ENCODE results near the gene DNAH8.

Gene DNAH8

GRCh38 chr6:38801305-38801704 lies 86.2 kb downstream of the DNAH8 start:
- no peaks in the 10 kb centered on the region for H3K36me3 ChIP-seq (ENCODE audit: control insufficient read depth, insufficient read depth, low read length, severe bottlenecking)
- no peak overlapping the region for H3K4me3 ChIP-seq (ENCODE audit: low read length)
- H3K27me3 ChIP-seq (replicated peaks; ENCODE audit: control insufficient read depth, insufficient read depth, low read length) = peaks cover 24% of the 10 kb centered on the region
- no peaks in the 10 kb centered on the region for H3K9me3 ChIP-seq (ENCODE audit: control insufficient read depth, low read length)
- H3K9ac ChIP-seq (ENCODE audit: low read length) = no peak overlapping the region
- no peak for DNase-seq (ENCODE audit: low read depth)
- H3K4me1 ChIP-seq (ENCODE audit: control insufficient read depth, insufficient read depth, low read length) = no peaks in the 10 kb centered on the region

GRCh38 chr6:38802497-38802896 lies 87.4 kb downstream of the DNAH8 start:
- H3K36me3 ChIP-seq (ENCODE audit: control insufficient read depth, insufficient read depth, low read length, severe bottlenecking) = no peaks in the 10 kb centered on the region
- H3K9ac ChIP-seq (ENCODE audit: low read length) = no peak overlapping the region

GRCh38 chr6:38803129-38803528 lies 88.0 kb downstream of the DNAH8 start:
- no peak for DNase-seq (ENCODE audit: low read depth)
- Histone ChIP-seq H3K27me3 (replicated peaks; ENCODE audit: control insufficient read depth, insufficient read depth, low read length) (peaks cover 12% of the 10 kb centered on the region), H3K9ac (ENCODE audit: low read length) (no peak overlapping the region), H3K9me3 (ENCODE audit: control insufficient read depth, low read length) (no peaks in the 10 kb centered on the region), H3K4me3 (ENCODE audit: low read length) (no peak overlapping the region), H3K36me3 (ENCODE audit: control insufficient read depth, insufficient read depth, low read length, severe bottlenecking) (no peaks in the 10 kb centered on the region), H3K4me1 (ENCODE audit: control insufficient read depth, insufficient read depth, low read length) (no peaks in the 10 kb centered on the region)

More at GRCh38 chr6:38802497-38802896, 87.4 kb downstream of the DNAH8 start:
- Histone ChIP-seq H3K4me1 (ENCODE audit: control insufficient read depth, insufficient read depth, low read length) (no peaks in the 10 kb centered on the region), H3K27me3 (replicated peaks; ENCODE audit: control insufficient read depth, insufficient read depth, low read length) (peaks cover 14% of the 10 kb centered on the region), H3K9me3 (ENCODE audit: control insufficient read depth, low read length) (no peaks in the 10 kb centered on the region), H3K4me3 (ENCODE audit: low read length) (no peak overlapping the region)
- no peak for DNase-seq (ENCODE audit: low read depth)

GRCh38 chr6:38804358-38804757 lies 89.2 kb downstream of the DNAH8 start:
- Histone ChIP-seq H3K9ac (ENCODE audit: low read length) (no peak overlapping the region), H3K4me1 (ENCODE audit: control insufficient read depth, insufficient read depth, low read length) (no peaks in the 10 kb centered on the region), H3K4me3 (ENCODE audit: low read length) (no peak overlapping the region), H3K9me3 (ENCODE audit: control insufficient read depth, low read length) (no peaks in the 10 kb centered on the region), H3K36me3 (ENCODE audit: control insufficient read depth, insufficient read depth, low read length, severe bottlenecking) (no peaks in the 10 kb centered on the region), H3K27me3 (replicated peaks; ENCODE audit: control insufficient read depth, insufficient read depth, low read length) (peaks cover 12% of the 10 kb centered on the region)
- DNase-seq (ENCODE audit: low read depth) = no peak

- H3K36me3 ChIP-seq (ENCODE audit: control insufficient read depth, insufficient read depth, low read length, severe bottlenecking) = no peaks in the 10 kb centered on the region
- H3K9me3 ChIP-seq (ENCODE audit: control insufficient read depth, low read length) = no peaks in the 10 kb centered on the region
- no peak overlapping the region for H3K4me3 ChIP-seq (ENCODE audit: low read length)
- H3K4me1 ChIP-seq (ENCODE audit: control insufficient read depth, insufficient read depth, low read length) = no peaks in the 10 kb centered on the region
- DNase-seq (ENCODE audit: low read depth) = peak; percentile 28
- peaks cover 12% of the 10 kb centered on the region for H3K27me3 ChIP-seq (replicated peaks; ENCODE audit: control insufficient read depth, insufficient read depth, low read length)
- no peak overlapping the region for H3K9ac ChIP-seq (ENCODE audit: low read length)
Measured at GRCh38 chr6:38805127-38805655, 90.1 kb downstream of the DNAH8 start.

GRCh38 chr6:38805692-38806091 lies 90.6 kb downstream of the DNAH8 start:
- Histone ChIP-seq H3K9me3 (ENCODE audit: control insufficient read depth, low read length) (no peaks in the 10 kb centered on the region), H3K9ac (ENCODE audit: low read length) (no peak overlapping the region), H3K36me3 (ENCODE audit: control insufficient read depth, insufficient read depth, low read length, severe bottlenecking) (no peaks in the 10 kb centered on the region), H3K4me1 (ENCODE audit: control insufficient read depth, insufficient read depth, low read length) (no peaks in the 10 kb centered on the region), H3K4me3 (ENCODE audit: low read length) (no peak overlapping the region), H3K27me3 (replicated peaks; ENCODE audit: control insufficient read depth, insufficient read depth, low read length) (peaks cover 12% of the 10 kb centered on the region)
- no peak for DNase-seq (ENCODE audit: low read depth)

GRCh38 chr6:38806271-38806670 lies 91.2 kb downstream of the DNAH8 start:
- Histone ChIP-seq H3K36me3 (ENCODE audit: control insufficient read depth, insufficient read depth, low read length, severe bottlenecking) (no peaks in the 10 kb centered on the region), H3K9ac (ENCODE audit: low read length) (no peak overlapping the region), H3K9me3 (ENCODE audit: control insufficient read depth, low read length) (no peaks in the 10 kb centered on the region), H3K4me1 (ENCODE audit: control insufficient read depth, insufficient read depth, low read length) (no peaks in the 10 kb centered on the region), H3K27me3 (replicated peaks; ENCODE audit: control insufficient read depth, insufficient read depth, low read length) (peaks cover 11% of the 10 kb centered on the region), H3K4me3 (ENCODE audit: low read length) (no peak overlapping the region)
- no peak for DNase-seq (ENCODE audit: low read depth)

- no peaks in the 10 kb centered on the region for H3K4me1 ChIP-seq (ENCODE audit: control insufficient read depth, insufficient read depth, low read length)
- H3K9me3 ChIP-seq (ENCODE audit: control insufficient read depth, low read length) = no peaks in the 10 kb centered on the region
- peaks cover 14% of the 10 kb centered on the region for H3K27me3 ChIP-seq (replicated peaks; ENCODE audit: control insufficient read depth, insufficient read depth, low read length)
- H3K4me3 ChIP-seq (ENCODE audit: low read length) = no peak overlapping the region
- no peak overlapping the region for H3K9ac ChIP-seq (ENCODE audit: low read length)
- DNase-seq (ENCODE audit: low read depth) = no peak
- no peaks in the 10 kb centered on the region for H3K36me3 ChIP-seq (ENCODE audit: control insufficient read depth, insufficient read depth, low read length, severe bottlenecking)
Measured at GRCh38 chr6:38806833-38807232, 91.7 kb downstream of the DNAH8 start.

GRCh38 chr6:38808039-38808438 lies 92.9 kb downstream of the DNAH8 start:
- no peaks in the 10 kb centered on the region for H3K36me3 ChIP-seq (ENCODE audit: control insufficient read depth, insufficient read depth, low read length, severe bottlenecking)
- peaks cover 23% of the 10 kb centered on the region for H3K27me3 ChIP-seq (replicated peaks; ENCODE audit: control insufficient read depth, insufficient read depth, low read length)
- no peaks in the 10 kb centered on the region for H3K9me3 ChIP-seq (ENCODE audit: control insufficient read depth, low read length)
- peaks cover under 1% of the 10 kb centered on the region for H3K4me1 ChIP-seq (ENCODE audit: control insufficient read depth, insufficient read depth, low read length)
- no peak overlapping the region for H3K9ac ChIP-seq (ENCODE audit: low read length)
- no peak for DNase-seq (ENCODE audit: low read depth)
- no peak overlapping the region for H3K4me3 ChIP-seq (ENCODE audit: low read length)

GRCh38 chr6:38813041-38813823 lies 98.1 kb downstream of the DNAH8 start:
- Histone ChIP-seq H3K9ac (ENCODE audit: low read length) (no peak overlapping the region), H3K9me3 (ENCODE audit: control insufficient read depth, low read length) (no peaks in the 10 kb centered on the region), H3K27me3 (replicated peaks; ENCODE audit: control insufficient read depth, insufficient read depth, low read length) (peaks cover 17% of the 10 kb centered on the region), H3K36me3 (ENCODE audit: control insufficient read depth, insufficient read depth, low read length, severe bottlenecking) (no peaks in the 10 kb centered on the region), H3K4me3 (ENCODE audit: low read length) (peak overlapping the region; percentile 34), H3K4me1 (ENCODE audit: control insufficient read depth, insufficient read depth, low read length) (peaks cover 7% of the 10 kb centered on the region)
- DNase-seq (ENCODE audit: low read depth) = peak; percentile 68

- H3K4me3 ChIP-seq (ENCODE audit: low read length) = no peak overlapping the region
- H3K9ac ChIP-seq (ENCODE audit: low read length) = no peak overlapping the region
- no peaks in the 10 kb centered on the region for H3K36me3 ChIP-seq (ENCODE audit: control insufficient read depth, insufficient read depth, low read length, severe bottlenecking)
- no peak for DNase-seq (ENCODE audit: low read depth)
- no peaks in the 10 kb centered on the region for H3K9me3 ChIP-seq (ENCODE audit: control insufficient read depth, low read length)
- H3K4me1 ChIP-seq (ENCODE audit: control insufficient read depth, insufficient read depth, low read length) = peaks cover 7% of the 10 kb centered on the region
- peaks cover 21% of the 10 kb centered on the region for H3K27me3 ChIP-seq (replicated peaks; ENCODE audit: control insufficient read depth, insufficient read depth, low read length)
Measured at GRCh38 chr6:38814761-38815160, 99.7 kb downstream of the DNAH8 start.
